Stomach (tissue), 9 donors: ENCODE measurements around the gene KRT1. TPM values are rescaled to one million over a fixed set of nuclear protein-coding genes. Genes with fewer than 3 reads are reported as not detected.

ENCODE experiments used
- DNase-seq, 2 donors: peaks; one replicate each; pipeline versions ENCODE4 v3.0.0 to v3.0.0-alpha.2; 2013 to 2019
- H3K27ac ChIP-seq, 5 donors: fragments of 200-600 bp in 4 of 5; sonication (generic) in 4 of 5; one replicate each; pipeline ENCODE4 v1.5.1; 2013 to 2019; ENCODE audit warnings: mild to moderate bottlenecking in 1 of 5, moderate library complexity in 1 of 5
- H3K27me3 ChIP-seq, 3 donors: fragments of 200-600 bp; sonication (generic); one replicate each; pipeline ENCODE4 v1.5.1; 2017 to 2019; ENCODE audit warnings: mixed run types in 1 of 3
- H3K36me3 ChIP-seq, 4 donors: fragments of 200-600 bp; sonication (generic); 1 replicate in 3 of 4; 2 replicates in 1 of 4; pipeline ENCODE4 v1.5.1; 2016 to 2019
- H3K4me1 ChIP-seq, 4 donors: fragments of 200-600 bp; sonication (generic); one replicate each; pipeline ENCODE4 v1.5.1; 2016 to 2019
- H3K4me3 ChIP-seq, 4 donors: fragments of 200-600 bp; sonication (generic) in 3 of 4; one replicate each; pipeline ENCODE4 v1.5.1; 2016 to 2019; ENCODE audit warnings: mild to moderate bottlenecking in 1 of 4
- H3K9me3 ChIP-seq, 4 donors: fragments of 200-600 bp; sonication (generic); one replicate each; pipeline ENCODE4 v1.5.1; 2016 to 2019
- CTCF ChIP-seq, 7 experiments: fragments of 450-650 bp in 4 of 7; fragments of 200-600 bp in 3 of 7; sonication (generic) in 3 of 7; IDR thresholded peaks; one replicate each; pipeline ENCODE4 v1.5.1; 2016 to 2019; ENCODE audit warnings: antibody characterized with exemption in 7 of 7, control low read depth in 2 of 7, mild to moderate bottlenecking in 1 of 7
- EP300 ChIP-seq: sonication (generic); formaldehyde crosslinking; IDR thresholded peaks from one replicate; pipeline ENCODE4 v1.6.1; 2017; ENCODE audit warnings: antibody characterized with exemption
- POLR2A ChIP-seq, 4 donors: fragments of 450-650 bp; IDR thresholded peaks; one replicate each; pipeline ENCODE4 v1.6.1; 2016; ENCODE audit warnings: antibody characterized with exemption in 4 of 4, control low read depth in 2 of 4, mild to moderate bottlenecking in 1 of 4, moderate library complexity in 1 of 4
- POLR2AphosphoS5 ChIP-seq, 3 donors: sonication (generic); formaldehyde crosslinking; IDR thresholded peaks; one replicate each; pipeline ENCODE4 v1.6.1; 2016; ENCODE audit warnings: antibody characterized with exemption in 3 of 3
- WGBS, 5 donors: extraction: QIAGEN DNeasy Blood & Tissue Kit in 3 of 5; methylation state at CpG; one replicate each; pipeline versions ENCODE4 v1.1.5 to v1.1.7; 2013 to 2018; 5-methylcytosine and 5-hydroxymethylcytosine counted together
- intact Hi-C: fragments of 100-400 bp; cut with DNase I; formaldehyde crosslinking; loops from one replicate; pipeline ENCODE4 v1.15.1; 2023; ENCODE audit warnings: low total_unique reads
- polyA plus RNA-seq, 3 donors: library from polyadenylated mRNA; stranded (reverse); fragments of 200-250 nt; gene quantifications; one replicate each; pipeline ENCODE4 v1.2.3, GENCODE V29; 2013
- total RNA-seq, 5 donors: library from RNA; depleted of rRNA; stranded (reverse); fragments of >200 nt; gene quantifications; one replicate each; pipeline versions ENCODE4 v1.1.0 to v1.2.3, GENCODE V29; 2014 to 2016
- donor health status: healthy with polysubstance abuse.
- donor health status: Bipolar disorder and iron deficiency.
- donor health status: healthy.

KRT1 gene
- total and polyA plus RNA-seq, 8 donors: 0.37 to 27.8 (median 7.6) TPM; not detected in 5

- Histone ChIP-seq H3K27ac (no peak overlapping the region), H3K9me3 (no peaks in the 10 kb centered on the region), H3K4me1 (peaks cover 7 to 19% (median 14%) of the 10 kb centered on the region in 4 donors), H3K27me3 (peaks cover 0 to 89% (median 65%) of the 10 kb centered on the region in 3 donors), H3K4me3 (no peak overlapping the region), H3K36me3 (no peaks in the 10 kb centered on the region)
- intact Hi-C loops: no loop called here
- no peak for DNase-seq
- WGBS, 5 donors: 67 to 91% (median 85%) methylated on average over 1 of the region's 1 CpG
- no peak for TF ChIP-seq POLR2A (IDR thresholded peaks at IDR 0.05)
- TF ChIP-seq POLR2AphosphoS5 (IDR thresholded peaks at IDR 0.05): no peak
- TF ChIP-seq CTCF (IDR thresholded peaks at IDR 0.05): no peak
- no peak for TF ChIP-seq EP300
These were observed 9.7 kb upstream of the KRT1 start for GRCh38 chr12:52689936-52690335.

- Histone ChIP-seq H3K36me3 (no peaks in the 10 kb centered on the region), H3K9me3 (no peaks in the 10 kb centered on the region), H3K27ac (no peak overlapping the region), H3K4me3 (no peak overlapping the region), H3K27me3 (peaks cover 0 to 89% (median 65%) of the 10 kb centered on the region in 3 donors), H3K4me1 (peaks cover 7 to 19% (median 14%) of the 10 kb centered on the region in 4 donors)
- no peak for TF ChIP-seq CTCF (IDR thresholded peaks at IDR 0.05)
- no peak for TF ChIP-seq POLR2A (IDR thresholded peaks at IDR 0.05)
- TF ChIP-seq POLR2AphosphoS5 (IDR thresholded peaks at IDR 0.05): no peak
- no peak for TF ChIP-seq EP300
- no peak for DNase-seq
- intact Hi-C loops: no loop called here
These were observed 9.0 kb upstream of the KRT1 start for GRCh38 chr12:52689239-52689638.

- H3K36me3 ChIP-seq: no peaks in the 10 kb centered on the region
- DNase-seq: no peak
- TF ChIP-seq EP300: no peak
- TF ChIP-seq POLR2A (IDR thresholded peaks at IDR 0.05): no peak
- no peak for TF ChIP-seq POLR2AphosphoS5 (IDR thresholded peaks at IDR 0.05)
- TF ChIP-seq CTCF (IDR thresholded peaks at IDR 0.05): no peak
- 64 to 82% (median 72%) methylated on average over 2 of the region's 2 CpGs for whole genome bisulfite sequencing, 5 donors
- no peaks in the 10 kb centered on the region for H3K9me3 ChIP-seq
- H3K27me3 ChIP-seq: peaks cover 0 to 90% (median 65%) of the 10 kb centered on the region in 3 donors
- intact Hi-C loops: no loop called here
- peaks cover 7 to 19% (median 14%) of the 10 kb centered on the region in 4 donors for H3K4me1 ChIP-seq
- H3K4me3 ChIP-seq: no peak overlapping the region
- no peak overlapping the region for H3K27ac ChIP-seq
These were observed 8.3 kb upstream of the KRT1 start for GRCh38 chr12:52688481-52688880.

- no peak overlapping the region for H3K27ac ChIP-seq
- WGBS, 5 donors: 54 to 68% (median 59%) methylated on average over 8 of the region's 8 CpGs
- intact Hi-C loops: no loop called here
These were observed 7.5 kb upstream of the KRT1 start for GRCh38 chr12:52687497-52688385.

More at GRCh38 chr12:52687497-52688385, 7.5 kb upstream of the KRT1 start:
- Histone ChIP-seq H3K4me3 (no peak overlapping the region), H3K27me3 (peaks cover 0 to 83% (median 59%) of the 10 kb centered on the region in 3 donors), H3K4me1 (peaks cover 7 to 19% (median 14%) of the 10 kb centered on the region in 4 donors), H3K36me3 (no peaks in the 10 kb centered on the region), H3K9me3 (no peaks in the 10 kb centered on the region)
- TF ChIP-seq CTCF (IDR thresholded peaks at IDR 0.05): no peak
- no peak for TF ChIP-seq POLR2AphosphoS5 (IDR thresholded peaks at IDR 0.05)
- no peak for TF ChIP-seq EP300
- TF ChIP-seq POLR2A (IDR thresholded peaks at IDR 0.05): no peak
- DNase-seq: peak in 1 of 2 donors; percentile 26
